HCT116 (cell line): ENCODE measurements around the gene EIF4G2.

Experiments
- EZH2 ChIP-seq: fragments of 200-600 bp; sonication (generic); IDR thresholded peaks from 2 replicates; pipeline ENCODE4 v1.6.1; 2017; ENCODE audit warnings: antibody characterized with exemption, mixed run types
- EZH2phosphoT487 ChIP-seq: fragments of 200-600 bp; IDR thresholded peaks from 2 replicates; pipeline ENCODE4 v1.6.1; 2018; ENCODE audit warnings: antibody characterized with exemption, borderline replicate concordance
- FOSL1 ChIP-seq: IDR thresholded peaks from 2 replicates; pipeline ENCODE4 v1.6.1; 2012; ENCODE audit warnings: low read depth
- POLR2A ChIP-seq: IDR thresholded peaks from 2 replicates; pipeline ENCODE4 v1.7.0; 2011; ENCODE audit warnings: borderline replicate concordance; ENCODE audit not compliant: insufficient read depth, insufficient read length; ENCODE audit errors: extremely low read depth
- RAD21 ChIP-seq: IDR thresholded peaks from 2 replicates; pipeline ENCODE4 v1.6.1; 2012; ENCODE audit warnings: low read depth, mild to moderate bottlenecking
- SIN3A ChIP-seq: IDR thresholded peaks from 2 replicates; pipeline ENCODE4 v1.6.1; 2012; ENCODE audit warnings: low read depth
- SP1 ChIP-seq: IDR thresholded peaks from 2 replicates; pipeline ENCODE4 v1.6.1; 2012; ENCODE audit warnings: low read depth
- YY1 ChIP-seq: IDR thresholded peaks from 2 replicates; pipeline ENCODE4 v1.6.1; 2011; ENCODE audit warnings: low read length, low read depth, moderate library complexity, mild to moderate bottlenecking; ENCODE audit not compliant: insufficient replicate concordance; ENCODE audit errors: extremely low read depth
- TF ChIP-seq, protein P1 (sequence below), 3 experiments: fragments of 200-600 bp in 1 of 3; sonication (generic) in 1 of 3; IDR thresholded peaks in 2 of 3; conservative IDR thresholded peaks in 1 of 3; 2 replicates each; pipeline ENCODE4 v1.5.1; 2012 to 2017; ENCODE audit warnings: low read depth in 2 of 3, low read length in 2 of 3, antibody characterized with exemption in 1 of 3, borderline replicate concordance in 1 of 3, control low read depth in 1 of 3, mild to moderate bottlenecking in 1 of 3, mixed read lengths in 1 of 3, mixed run types in 1 of 3, moderate library complexity in 1 of 3; ENCODE audit not compliant: insufficient read depth in 1 of 3
- TF ChIP-seq, protein P2 (sequence below): IDR thresholded peaks from 2 replicates; pipeline ENCODE4 v1.6.1; 2012
- TF ChIP-seq, protein P3 (sequence below): IDR thresholded peaks from 2 replicates; pipeline ENCODE4 v1.6.1; 2012
- TF ChIP-seq, protein P4 (sequence below): IDR thresholded peaks from 2 replicates; pipeline ENCODE4 v1.6.1; 2012; ENCODE audit warnings: low read depth

DNA sequence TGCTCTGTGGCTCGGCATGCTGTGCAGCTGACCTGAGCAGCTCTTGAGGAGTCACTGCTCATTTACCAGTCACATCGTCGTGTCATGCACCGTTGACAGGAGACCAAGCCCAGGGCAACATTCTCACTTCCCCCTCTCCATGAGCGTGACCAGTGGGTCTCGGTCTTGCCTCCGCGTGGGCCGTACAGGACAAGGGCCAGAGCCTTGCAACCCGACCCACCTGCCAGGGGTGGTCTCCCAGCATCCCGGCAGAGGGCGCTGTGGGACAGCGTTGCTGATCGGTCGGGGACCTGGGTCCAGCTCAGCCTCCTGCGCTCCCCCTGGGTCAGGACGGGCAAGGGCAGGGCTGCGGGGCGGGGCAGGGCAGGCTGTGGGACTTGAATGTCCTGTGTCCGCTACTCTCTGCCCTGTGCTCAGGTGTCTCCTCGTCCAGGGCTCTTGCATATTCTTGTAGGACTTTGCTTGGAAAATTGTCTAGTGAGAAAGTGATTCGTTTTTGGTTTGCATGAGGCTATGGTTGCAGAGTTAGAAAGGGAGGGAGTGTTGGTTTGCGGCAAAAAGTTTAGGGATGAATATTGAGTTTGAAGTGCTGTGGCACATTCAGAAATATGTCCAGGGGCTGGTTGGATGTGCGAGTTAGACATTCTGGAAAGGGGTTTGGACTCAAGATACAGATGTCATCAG is 16.2 kb downstream of the EIF4G2 start:
- TF ChIP-seq, protein P1, sequence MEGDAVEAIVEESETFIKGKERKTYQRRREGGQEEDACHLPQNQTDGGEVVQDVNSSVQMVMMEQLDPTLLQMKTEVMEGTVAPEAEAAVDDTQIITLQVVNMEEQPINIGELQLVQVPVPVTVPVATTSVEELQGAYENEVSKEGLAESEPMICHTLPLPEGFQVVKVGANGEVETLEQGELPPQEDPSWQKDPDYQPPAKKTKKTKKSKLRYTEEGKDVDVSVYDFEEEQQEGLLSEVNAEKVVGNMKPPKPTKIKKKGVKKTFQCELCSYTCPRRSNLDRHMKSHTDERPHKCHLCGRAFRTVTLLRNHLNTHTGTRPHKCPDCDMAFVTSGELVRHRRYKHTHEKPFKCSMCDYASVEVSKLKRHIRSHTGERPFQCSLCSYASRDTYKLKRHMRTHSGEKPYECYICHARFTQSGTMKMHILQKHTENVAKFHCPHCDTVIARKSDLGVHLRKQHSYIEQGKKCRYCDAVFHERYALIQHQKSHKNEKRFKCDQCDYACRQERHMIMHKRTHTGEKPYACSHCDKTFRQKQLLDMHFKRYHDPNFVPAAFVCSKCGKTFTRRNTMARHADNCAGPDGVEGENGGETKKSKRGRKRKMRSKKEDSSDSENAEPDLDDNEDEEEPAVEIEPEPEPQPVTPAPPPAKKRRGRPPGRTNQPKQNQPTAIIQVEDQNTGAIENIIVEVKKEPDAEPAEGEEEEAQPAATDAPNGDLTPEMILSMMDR (IDR thresholded peaks at IDR 0.05 in 2 of 3, conservative IDR thresholded peaks at IDR 0.05 in 1 of 3; ENCODE audit: borderline replicate concordance in 1 of 3, insufficient read depth in 1 of 3, low read depth in 2 of 3, low read length in 2 of 3) = peak; percentile 91 to 95 (median 95)
- TF ChIP-seq FOSL1 (no peak), EZH2phosphoT487 (no peak), POLR2A (no peak), EZH2 (no peak), RAD21 (peak; percentile 99), SIN3A (no peak), SP1 (no peak), YY1 (peak; percentile 47)
- TF ChIP-seq, protein P2, sequence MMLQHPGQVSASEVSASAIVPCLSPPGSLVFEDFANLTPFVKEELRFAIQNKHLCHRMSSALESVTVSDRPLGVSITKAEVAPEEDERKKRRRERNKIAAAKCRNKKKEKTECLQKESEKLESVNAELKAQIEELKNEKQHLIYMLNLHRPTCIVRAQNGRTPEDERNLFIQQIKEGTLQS = no peak
- TF ChIP-seq, protein P3, sequence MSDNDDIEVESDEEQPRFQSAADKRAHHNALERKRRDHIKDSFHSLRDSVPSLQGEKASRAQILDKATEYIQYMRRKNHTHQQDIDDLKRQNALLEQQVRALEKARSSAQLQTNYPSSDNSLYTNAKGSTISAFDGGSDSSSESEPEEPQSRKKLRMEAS = no peak
- TF ChIP-seq, protein P4, sequence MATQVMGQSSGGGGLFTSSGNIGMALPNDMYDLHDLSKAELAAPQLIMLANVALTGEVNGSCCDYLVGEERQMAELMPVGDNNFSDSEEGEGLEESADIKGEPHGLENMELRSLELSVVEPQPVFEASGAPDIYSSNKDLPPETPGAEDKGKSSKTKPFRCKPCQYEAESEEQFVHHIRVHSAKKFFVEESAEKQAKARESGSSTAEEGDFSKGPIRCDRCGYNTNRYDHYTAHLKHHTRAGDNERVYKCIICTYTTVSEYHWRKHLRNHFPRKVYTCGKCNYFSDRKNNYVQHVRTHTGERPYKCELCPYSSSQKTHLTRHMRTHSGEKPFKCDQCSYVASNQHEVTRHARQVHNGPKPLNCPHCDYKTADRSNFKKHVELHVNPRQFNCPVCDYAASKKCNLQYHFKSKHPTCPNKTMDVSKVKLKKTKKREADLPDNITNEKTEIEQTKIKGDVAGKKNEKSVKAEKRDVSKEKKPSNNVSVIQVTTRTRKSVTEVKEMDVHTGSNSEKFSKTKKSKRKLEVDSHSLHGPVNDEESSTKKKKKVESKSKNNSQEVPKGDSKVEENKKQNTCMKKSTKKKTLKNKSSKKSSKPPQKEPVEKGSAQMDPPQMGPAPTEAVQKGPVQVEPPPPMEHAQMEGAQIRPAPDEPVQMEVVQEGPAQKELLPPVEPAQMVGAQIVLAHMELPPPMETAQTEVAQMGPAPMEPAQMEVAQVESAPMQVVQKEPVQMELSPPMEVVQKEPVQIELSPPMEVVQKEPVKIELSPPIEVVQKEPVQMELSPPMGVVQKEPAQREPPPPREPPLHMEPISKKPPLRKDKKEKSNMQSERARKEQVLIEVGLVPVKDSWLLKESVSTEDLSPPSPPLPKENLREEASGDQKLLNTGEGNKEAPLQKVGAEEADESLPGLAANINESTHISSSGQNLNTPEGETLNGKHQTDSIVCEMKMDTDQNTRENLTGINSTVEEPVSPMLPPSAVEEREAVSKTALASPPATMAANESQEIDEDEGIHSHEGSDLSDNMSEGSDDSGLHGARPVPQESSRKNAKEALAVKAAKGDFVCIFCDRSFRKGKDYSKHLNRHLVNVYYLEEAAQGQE = no peak
